Spleen (tissue), 11 donors: ENCODE data around the gene JAKMIP3. TPM values are rescaled to one million over a fixed set of nuclear protein-coding genes. Genes with fewer than 3 reads are reported as not detected.

Source experiments
- DNase-seq: peaks from one replicate; pipeline ENCODE4 v3.0.0-alpha.2; 2020
- H3K27ac ChIP-seq, 8 donors: fragments of 200-600 bp; sonication (generic) in 7 of 8; 1 replicate in 4 of 8; 2 replicates in 4 of 8; pipeline versions ENCODE4 v1.5.0 to v1.8.0; 2016 to 2021; ENCODE audit warnings: inconsistent platforms in 4 of 8, mild to moderate bottlenecking in 4 of 8, moderate library complexity in 1 of 8
- H3K27me3 ChIP-seq, 7 donors: fragments of 200-600 bp; sonication (generic) in 6 of 7; replicated peaks in 1 of 7; 1 replicate in 4 of 7; 2 replicates in 3 of 7; pipeline versions ENCODE4 v1.5.0 to v1.8.0; 2016 to 2021; ENCODE audit warnings: inconsistent platforms in 3 of 7, mild to moderate bottlenecking in 1 of 7
- H3K36me3 ChIP-seq, 6 donors: fragments of 200-600 bp; sonication (generic) in 5 of 6; 1 replicate in 4 of 6; 2 replicates in 2 of 6; pipeline versions ENCODE4 v1.5.0 to v1.8.0; 2016 to 2021; ENCODE audit warnings: inconsistent platforms in 2 of 6
- H3K4me1 ChIP-seq, 6 donors: fragments of 200-600 bp; sonication (generic) in 5 of 6; 1 replicate in 3 of 6; 2 replicates in 3 of 6; pipeline versions ENCODE4 v1.5.0 to v1.8.0; 2016 to 2021; ENCODE audit warnings: inconsistent platforms in 3 of 6
- H3K4me3 ChIP-seq, 8 donors: fragments of 200-600 bp; sonication (generic) in 7 of 8; 1 replicate in 4 of 8; 2 replicates in 4 of 8; pipeline versions ENCODE4 v1.5.0 to v1.8.0; 2016 to 2021; ENCODE audit warnings: inconsistent platforms in 4 of 8, mild to moderate bottlenecking in 4 of 8, moderate library complexity in 2 of 8
- H3K9me3 ChIP-seq, 8 donors: fragments of 200-600 bp; sonication (generic) in 7 of 8; 1 replicate in 4 of 8; 2 replicates in 4 of 8; pipeline versions ENCODE4 v1.5.0 to v1.8.0; 2016 to 2021; ENCODE audit warnings: inconsistent platforms in 4 of 8
- CTCF ChIP-seq, 11 experiments: fragments of 200-600 bp in 7 of 11; fragments of 450-650 bp in 4 of 11; sonication (generic) in 4 of 11; IDR thresholded peaks in 8 of 11; conservative IDR thresholded peaks in 3 of 11; 1 replicate in 7 of 11; 2 replicates in 4 of 11; pipeline versions ENCODE4 v1.4.0 to v1.8.0; 2016 to 2021; ENCODE audit warnings: antibody characterized with exemption in 11 of 11, inconsistent platforms in 4 of 11, mild to moderate bottlenecking in 1 of 11
- POLR2A ChIP-seq, 3 donors: fragments of 450-650 bp; IDR thresholded peaks; one replicate each; pipeline ENCODE4 v1.5.1; 2017; ENCODE audit warnings: antibody characterized with exemption in 3 of 3, mild to moderate bottlenecking in 1 of 3
- POLR2AphosphoS5 ChIP-seq, 3 donors: sonication (generic); formaldehyde crosslinking; IDR thresholded peaks; one replicate each; pipeline ENCODE4 v1.5.1; 2017; ENCODE audit warnings: antibody characterized with exemption in 3 of 3
- WGBS, 5 donors: extraction: QIAGEN DNeasy Blood & Tissue Kit in 3 of 5; methylation state at CpG; one replicate each; pipeline versions ENCODE4 v1.1.5 to v1.1.7; 2013 to 2018; 5-methylcytosine and 5-hydroxymethylcytosine counted together
- intact Hi-C: fragments of 100-400 bp; cut with DNase I; formaldehyde crosslinking; loops from one replicate; pipeline ENCODE4 v1.15.0; 2023; ENCODE audit warnings: low total_unique reads
- polyA plus RNA-seq, 3 donors: library from polyadenylated mRNA; stranded (reverse); fragments of 200-250 nt; gene quantifications; one replicate each; pipeline ENCODE4 v1.2.1, GENCODE V29; 2013
- total RNA-seq, 7 donors: library from RNA; depleted of rRNA in 3 of 7; stranded (reverse); fragments of >200 nt in 3 of 7; fragmentation: NEBNext Ultra II Directional in 4 of 7; extraction: Animal tissue kit (Norgen Biotek cat#: 25700) in 4 of 7; gene quantifications; one replicate each; pipeline versions ENCODE4 v1.1.0 to v1.2.1, GENCODE V29; 2016 to 2021
- donor health status: healthy with polysubstance abuse.
- donor health status: DM: no; HTN: no; CAD: no; lungs with moderate emphysema.
- donor health status: DM: no; HTN: no; CAD: no.
- donor health status: Bipolar disorder and iron deficiency.
- donor health status: healthy.
- donor health status: DM: no; HTN: no; CAD: no.
- donor health status: DM: yes; HTN: yes; CAD: no.

Gene JAKMIP3
- total and polyA plus RNA-seq, 10 donors: 0.06 to 0.92 (median 0.37) TPM

GRCh38 chr10:132111121-132111731 is 45.5 kb downstream of the JAKMIP3 start:
- H3K4me1 ChIP-seq: no peaks in the 10 kb centered on the region
- no peak for TF ChIP-seq POLR2A (IDR thresholded peaks at IDR 0.05)
- TF ChIP-seq POLR2AphosphoS5 (IDR thresholded peaks at IDR 0.05): no peak
- TF ChIP-seq CTCF (IDR thresholded peaks at IDR 0.05 in 8 of 11, conservative IDR thresholded peaks at IDR 0.05 in 3 of 11): no peak
- H3K9me3 ChIP-seq: no peaks in the 10 kb centered on the region
- no peak overlapping the region for H3K27ac ChIP-seq
- H3K36me3 ChIP-seq: no peaks in the 10 kb centered on the region
- H3K27me3 ChIP-seq: no peaks in the 10 kb centered on the region
- DNase-seq: peak; percentile 63
- no peak overlapping the region for H3K4me3 ChIP-seq
- intact Hi-C loops: no loop called here
- 64 to 83% (median 78%) methylated on average over 14 of the region's 14 CpGs for WGBS, 5 donors

DNA sequence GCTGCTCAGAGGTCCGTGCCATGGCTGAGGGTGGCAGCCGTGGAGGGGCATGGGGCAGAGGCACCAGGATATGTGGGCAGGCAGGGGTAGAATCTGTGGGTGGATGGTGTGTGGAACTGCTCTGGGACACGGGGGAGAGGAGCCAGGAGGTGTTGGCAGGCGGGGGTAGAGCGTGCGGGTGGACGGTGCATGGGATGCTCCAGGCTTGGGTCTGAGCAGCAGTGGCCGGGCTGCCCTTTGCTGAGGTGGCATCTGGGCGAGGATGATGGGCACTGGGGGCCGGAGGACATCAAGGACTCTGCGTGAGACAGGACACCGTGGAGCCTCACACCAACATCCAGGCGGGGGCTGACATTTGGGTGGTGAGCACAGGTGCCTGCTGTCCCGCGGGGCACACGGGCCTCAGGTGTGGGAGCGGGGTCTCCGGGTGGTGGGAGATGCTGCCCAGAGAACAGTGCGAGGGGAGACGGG is 46.2 kb downstream of the JAKMIP3 start:
- Histone ChIP-seq H3K27ac (no peak overlapping the region), H3K4me1 (no peaks in the 10 kb centered on the region), H3K4me3 (no peak overlapping the region), H3K27me3 (no peaks in the 10 kb centered on the region), H3K36me3 (no peaks in the 10 kb centered on the region), H3K9me3 (no peaks in the 10 kb centered on the region)
- DNase-seq: peak; percentile 63
- TF ChIP-seq POLR2A (IDR thresholded peaks at IDR 0.05) (no peak), CTCF (IDR thresholded peaks at IDR 0.05 in 8 of 11, conservative IDR thresholded peaks at IDR 0.05 in 3 of 11) (no peak), POLR2AphosphoS5 (IDR thresholded peaks at IDR 0.05) (no peak)
- intact Hi-C loops: no loop called here
- WGBS, 5 donors: 84 to 93% (median 88%) methylated on average over 17 to 20 of the region's 20 CpGs

- Histone ChIP-seq H3K27me3 (no peaks in the 10 kb centered on the region), H3K36me3 (no peaks in the 10 kb centered on the region), H3K4me1 (no peaks in the 10 kb centered on the region), H3K27ac (no peak overlapping the region), H3K9me3 (no peaks in the 10 kb centered on the region), H3K4me3 (no peak overlapping the region)
- WGBS, 5 donors: 82 to 85% (median 83%) methylated on average over 10 of the region's 10 CpGs
- peak; percentile 62 for DNase-seq
- intact Hi-C loops: no loop called here
- TF ChIP-seq CTCF (IDR thresholded peaks at IDR 0.05 in 8 of 11, conservative IDR thresholded peaks at IDR 0.05 in 3 of 11) (no peak), POLR2A (IDR thresholded peaks at IDR 0.05) (no peak), POLR2AphosphoS5 (IDR thresholded peaks at IDR 0.05) (no peak)
These were observed 46.9 kb downstream of the JAKMIP3 start for GRCh38 chr10:132112611-132113010.

DNA sequence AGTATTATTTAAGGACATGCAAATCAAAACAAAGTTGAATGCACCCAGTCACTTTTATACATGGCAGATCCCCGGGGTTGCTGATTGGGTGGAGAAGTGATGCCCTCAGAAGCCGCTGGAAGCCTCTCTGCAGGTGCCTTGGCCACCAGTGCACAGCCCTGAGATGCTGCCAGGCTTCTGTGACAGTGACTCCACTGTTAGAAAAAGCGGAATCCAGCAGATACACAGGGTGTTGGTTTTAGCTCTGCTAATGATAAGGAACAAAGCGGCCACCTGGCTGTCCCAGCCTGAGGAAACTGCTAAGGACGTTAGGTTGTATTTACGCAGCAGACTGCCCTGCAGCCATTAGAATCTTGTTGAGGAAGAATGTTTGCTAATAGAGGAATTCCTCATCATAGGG is 47.5 kb downstream of the JAKMIP3 start:
- Histone ChIP-seq H3K4me3 (no peak overlapping the region), H3K36me3 (no peaks in the 10 kb centered on the region), H3K4me1 (no peaks in the 10 kb centered on the region), H3K9me3 (no peaks in the 10 kb centered on the region), H3K27ac (no peak overlapping the region), H3K27me3 (no peaks in the 10 kb centered on the region)
- TF ChIP-seq CTCF (IDR thresholded peaks at IDR 0.05 in 8 of 11, conservative IDR thresholded peaks at IDR 0.05 in 3 of 11): no peak
- no peak for TF ChIP-seq POLR2AphosphoS5 (IDR thresholded peaks at IDR 0.05)
- TF ChIP-seq POLR2A (IDR thresholded peaks at IDR 0.05): no peak
- 43 to 68% (median 63%) methylated on average over 6 of the region's 6 CpGs for WGBS, 5 donors
- intact Hi-C loops: no loop called here
- DNase-seq: peak; percentile 39
